DND-41 (cell line): ENCODE measurements around the gene HIBADH.

Experiments used
- ATAC-seq: fragments of 200-7000 bp; cut with Tn5 transposase; 3 replicates; pipeline ENCODE4 v1.9.1; 2021; ENCODE audit warnings: low read depth; ENCODE audit not compliant: insufficient read depth
- DNase-seq: peaks from one replicate; pipeline ENCODE4 v3.0.0-alpha.2; 2020
- H2AFZ ChIP-seq: 2 replicates; pipeline ENCODE4 v1.6.0; 2012; ENCODE audit warnings: low read depth, low read length
- H3K27ac ChIP-seq: 2 replicates; pipeline ENCODE4 v1.5.1; 2012; ENCODE audit warnings: low read length, inconsistent platforms
- H3K27me3 ChIP-seq: fragments of 200-600 bp; sonication (generic); 2 replicates; pipeline ENCODE4 v1.6.0; 2012; ENCODE audit warnings: low read length, mild to moderate bottlenecking, inconsistent platforms; ENCODE audit not compliant: insufficient read depth, poor library complexity
- H3K36me3 ChIP-seq: 2 replicates; pipeline ENCODE4 v1.5.1; 2012; ENCODE audit warnings: low read length, inconsistent platforms; ENCODE audit not compliant: insufficient read depth
- H3K4me1 ChIP-seq: 2 replicates; pipeline ENCODE4 v1.5.1; 2012; ENCODE audit warnings: mild to moderate bottlenecking, low read length; ENCODE audit not compliant: insufficient read depth
- H3K4me2 ChIP-seq: 2 replicates; pipeline ENCODE4 v1.6.0; 2012; ENCODE audit warnings: mild to moderate bottlenecking, moderate library complexity, low read length, inconsistent platforms; ENCODE audit not compliant: insufficient read depth
- H3K4me3 ChIP-seq, 2 experiments: fragments of 200-600 bp in 1 of 2; shearing (Covaris generic) in 1 of 2; 2 replicates each; pipeline ENCODE4 v1.5.1; 2012 to 2016; ENCODE audit warnings: inconsistent platforms in 2 of 2, low read length in 2 of 2, mild to moderate bottlenecking in 2 of 2, low read depth in 1 of 2, moderate library complexity in 1 of 2
- H3K79me2 ChIP-seq: 2 replicates; pipeline ENCODE4 v1.6.0; 2012; ENCODE audit warnings: low read length, inconsistent platforms; ENCODE audit not compliant: insufficient read depth
- H3K9ac ChIP-seq: 2 replicates; pipeline ENCODE4 v1.6.0; 2012; ENCODE audit warnings: low read depth, mild to moderate bottlenecking, inconsistent platforms, low read length, moderate library complexity
- H3K9me3 ChIP-seq: 2 replicates; pipeline ENCODE4 v1.5.1; 2012; ENCODE audit warnings: low read length, moderate library complexity, mild to moderate bottlenecking, inconsistent platforms; ENCODE audit not compliant: insufficient read depth, severe bottlenecking
- H4K20me1 ChIP-seq: 2 replicates; pipeline ENCODE4 v1.6.0; 2012; ENCODE audit warnings: low read length; ENCODE audit not compliant: insufficient read depth
- CTCF ChIP-seq: IDR thresholded peaks from 2 replicates; pipeline ENCODE4 v1.5.1; 2012; ENCODE audit warnings: borderline replicate concordance, low read length, moderate library complexity, mild to moderate bottlenecking; ENCODE audit not compliant: poor library complexity, severe bottlenecking; ENCODE audit errors: extremely low read depth
- EZH2 ChIP-seq: IDR thresholded peaks from 3 replicates; pipeline ENCODE4 v1.6.1; 2012; ENCODE audit warnings: borderline replicate concordance, low read depth, mild to moderate bottlenecking, moderate library complexity, low read length, inconsistent platforms; ENCODE audit not compliant: severe bottlenecking

HIBADH gene

GRCh38 chr7:27708485-27708884 lies 45.8 kb upstream of the HIBADH start:
- no peak overlapping the region for H3K4me2 ChIP-seq
- no peaks in the 10 kb centered on the region for H3K27me3 ChIP-seq
- no peaks in the 10 kb centered on the region for H3K4me1 ChIP-seq
- no peaks in the 10 kb centered on the region for H3K9me3 ChIP-seq
- TF ChIP-seq EZH2 (no peak), CTCF (no peak)
- no peak overlapping the region for H3K27ac ChIP-seq
- no peaks in the 10 kb centered on the region for H3K79me2 ChIP-seq
- no peak overlapping the region for H3K9ac ChIP-seq
- no peak overlapping the region for H2AFZ ChIP-seq
- DNase-seq (no peak), ATAC-seq (no peak)
- H4K20me1 ChIP-seq, result no peaks in the 10 kb centered on the region
- no peaks in the 10 kb centered on the region for H3K36me3 ChIP-seq
- no peak overlapping the region for H3K4me3 ChIP-seq

- no peaks in the 10 kb centered on the region for H4K20me1 ChIP-seq
- ATAC-seq (no peak), DNase-seq (no peak)
- no peak overlapping the region for H3K9ac ChIP-seq
- TF ChIP-seq EZH2, result no peak
- TF ChIP-seq CTCF, result no peak
- H2AFZ ChIP-seq, result no peak overlapping the region
- H3K79me2 ChIP-seq, result no peaks in the 10 kb centered on the region
- no peaks in the 10 kb centered on the region for H3K4me1 ChIP-seq
- H3K36me3 ChIP-seq, result no peaks in the 10 kb centered on the region
- no peak overlapping the region for H3K27ac ChIP-seq
- no peak overlapping the region for H3K4me2 ChIP-seq
- H3K9me3 ChIP-seq, result no peaks in the 10 kb centered on the region
- no peaks in the 10 kb centered on the region for H3K27me3 ChIP-seq
- no peak overlapping the region for H3K4me3 ChIP-seq
Measured at GRCh38 chr7:27705200-27705594, 42.5 kb upstream of the HIBADH start.

GRCh38 chr7:27704422-27705199 lies 41.9 kb upstream of the HIBADH start:
- DNase-seq, result no peak
- TF ChIP-seq CTCF, result no peak
- no peak for TF ChIP-seq EZH2

More at GRCh38 chr7:27704422-27705199, 41.9 kb upstream of the HIBADH start:
- Histone ChIP-seq H2AFZ (no peak overlapping the region), H3K36me3 (no peaks in the 10 kb centered on the region), H3K4me3 (no peak overlapping the region), H3K27me3 (no peaks in the 10 kb centered on the region), H4K20me1 (no peaks in the 10 kb centered on the region), H3K4me2 (no peak overlapping the region), H3K9me3 (no peaks in the 10 kb centered on the region), H3K9ac (no peak overlapping the region), H3K79me2 (no peaks in the 10 kb centered on the region), H3K4me1 (no peaks in the 10 kb centered on the region), H3K27ac (no peak overlapping the region)
- ATAC-seq, result no peak
